ENCODE data around the gene SDR39U1. TPM values are rescaled to one million over a fixed set of nuclear protein-coding genes. Genes with fewer than 3 reads are reported as not detected.

The SDR39U1 gene
- total RNA-seq, 2 experiments from 2014 or later = 71.7 to 74.7 TPM

DNA sequence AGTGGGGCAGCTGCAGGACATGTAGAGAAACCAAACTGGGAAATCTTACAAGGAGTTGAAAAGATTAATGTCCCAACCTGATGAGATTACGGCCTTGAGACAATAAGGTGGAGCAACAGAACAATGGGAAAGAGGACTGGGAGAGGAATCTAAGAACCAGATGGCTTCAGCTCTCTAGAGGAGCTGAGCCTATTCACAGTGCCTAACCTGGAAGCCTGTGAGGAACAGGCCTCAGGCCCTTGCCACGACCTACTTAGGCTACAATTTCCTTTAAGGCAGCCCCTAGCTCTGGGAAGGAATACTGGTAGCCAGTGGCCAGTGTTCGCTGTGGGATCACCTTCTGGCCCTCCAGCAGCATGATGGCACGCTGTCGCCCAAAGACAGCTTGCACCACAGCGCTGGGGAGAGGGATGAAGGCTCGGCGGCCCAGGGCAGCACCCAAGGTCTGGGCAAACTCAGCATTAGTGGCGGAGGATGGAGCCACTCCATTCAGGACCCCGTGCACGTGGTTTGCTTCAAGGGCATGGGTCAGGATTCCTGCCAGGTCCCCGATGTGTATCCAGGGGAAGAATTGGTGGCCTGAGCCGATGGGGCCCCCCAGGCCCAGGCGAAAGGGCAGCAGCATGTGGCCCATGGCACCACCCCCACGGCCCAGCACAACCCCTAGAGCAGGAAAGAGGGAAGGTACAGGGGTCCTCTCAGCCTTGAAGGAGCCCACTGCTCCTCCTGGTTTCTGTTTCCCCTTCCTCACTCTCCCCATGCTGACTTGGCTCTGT, 2.6 kb downstream of the SDR39U1 start:
- peak overlapping the region; percentile 26 for H3K27ac Mint-ChIP-seq
- TF ChIP-seq, protein P1, sequence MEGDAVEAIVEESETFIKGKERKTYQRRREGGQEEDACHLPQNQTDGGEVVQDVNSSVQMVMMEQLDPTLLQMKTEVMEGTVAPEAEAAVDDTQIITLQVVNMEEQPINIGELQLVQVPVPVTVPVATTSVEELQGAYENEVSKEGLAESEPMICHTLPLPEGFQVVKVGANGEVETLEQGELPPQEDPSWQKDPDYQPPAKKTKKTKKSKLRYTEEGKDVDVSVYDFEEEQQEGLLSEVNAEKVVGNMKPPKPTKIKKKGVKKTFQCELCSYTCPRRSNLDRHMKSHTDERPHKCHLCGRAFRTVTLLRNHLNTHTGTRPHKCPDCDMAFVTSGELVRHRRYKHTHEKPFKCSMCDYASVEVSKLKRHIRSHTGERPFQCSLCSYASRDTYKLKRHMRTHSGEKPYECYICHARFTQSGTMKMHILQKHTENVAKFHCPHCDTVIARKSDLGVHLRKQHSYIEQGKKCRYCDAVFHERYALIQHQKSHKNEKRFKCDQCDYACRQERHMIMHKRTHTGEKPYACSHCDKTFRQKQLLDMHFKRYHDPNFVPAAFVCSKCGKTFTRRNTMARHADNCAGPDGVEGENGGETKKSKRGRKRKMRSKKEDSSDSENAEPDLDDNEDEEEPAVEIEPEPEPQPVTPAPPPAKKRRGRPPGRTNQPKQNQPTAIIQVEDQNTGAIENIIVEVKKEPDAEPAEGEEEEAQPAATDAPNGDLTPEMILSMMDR (IDR thresholded peaks at IDR 0.05) = no peak
- intact Hi-C loops (cut with DNase I, micrococcal nuclease) = loop anchor here in 1 of 2 experiments (5.0 to 10.0 kb wide), 4 partner anchors 208 to 1135 kb away; partner anchors contain the start of genes AP1G2, BCL2L2, DCAF11 and GMPR2
- Histone ChIP-seq H3K4me3 (ENCODE audit: low read length) (no peak overlapping the region), H3K36me3 (ENCODE audit: insufficient read depth, low read length) (peaks cover 63% of the 10 kb centered on the region), H3K27ac (ENCODE audit: low read depth in 1 of 2, low read length in 2 of 2) (no peak overlapping the region), H3K4me1 (ENCODE audit: insufficient read depth, low read length) (peaks cover 46% of the 10 kb centered on the region), H3K27me3 (ENCODE audit: control insufficient read depth in 1 of 2, insufficient read depth in 2 of 2, low read length in 2 of 2) (no peaks in the 10 kb centered on the region), H3K9me3 (ENCODE audit: control insufficient read depth in 1 of 2, insufficient read depth in 1 of 2, low read length in 2 of 2) (no peaks in the 10 kb centered on the region)
- DNase-seq (peak in 1 of 14 experiments; percentile 25), ATAC-seq (ENCODE audit: poor library complexity) (no peak)
- POLR2A ChIA-PET = interaction anchor here (1.6 to 4.9 kb wide), 2 partner anchors 10 to 107 kb away, joined by 6 to 116 read pairs; partner anchors contain the start of genes CBLN3 and KHNYN
- CTCF ChIA-PET = interaction anchor here (1.1 kb wide), 1 partner anchor 107 kb away, joined by 3 read pairs; no protein-coding TSS in a partner anchor
- peak overlapping the region; percentile 82 for H3K4me3 Mint-ChIP-seq
- peaks cover 77% of the 10 kb centered on the region for H3K36me3 Mint-ChIP-seq (ENCODE audit: low read depth)
- H3K9me3 Mint-ChIP-seq = no peaks in the 10 kb centered on the region
- peaks cover 77% of the 10 kb centered on the region for H3K4me1 Mint-ChIP-seq (ENCODE audit: low read depth)
- no peaks in the 10 kb centered on the region for H3K27me3 Mint-ChIP-seq

DNA sequence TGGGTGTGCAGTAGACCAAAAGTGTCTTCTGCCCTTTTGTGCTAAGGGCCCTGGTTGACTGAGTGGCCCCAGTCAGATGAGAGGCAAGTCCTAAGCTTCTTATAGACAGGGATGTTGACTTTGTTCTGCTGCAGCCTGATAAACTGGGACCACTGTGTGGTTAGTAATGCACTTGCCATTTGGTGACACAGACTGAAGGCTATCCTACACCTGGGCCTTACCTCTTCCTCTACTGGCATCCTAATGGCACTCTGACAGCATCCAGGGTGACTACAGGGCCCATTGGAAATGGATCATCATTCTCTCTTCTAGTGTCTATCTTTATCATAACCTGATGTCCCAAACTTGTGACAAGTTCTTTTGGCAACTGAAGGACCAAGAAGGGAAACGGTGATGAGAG, 3.3 kb downstream of the SDR39U1 start:
- no peaks in the 10 kb centered on the region for H3K27me3 ChIP-seq (ENCODE audit: control insufficient read depth in 1 of 2, insufficient read depth in 2 of 2, low read length in 2 of 2)
- Mint-ChIP-seq H3K27ac (peak overlapping the region; percentile 26), H3K27me3 (no peaks in the 10 kb centered on the region), H3K36me3 (ENCODE audit: low read depth) (peaks cover 85% of the 10 kb centered on the region), H3K4me1 (ENCODE audit: low read depth) (peaks cover 82% of the 10 kb centered on the region), H3K9me3 (no peaks in the 10 kb centered on the region), H3K4me3 (peak overlapping the region; percentile 82)
- H3K36me3 ChIP-seq (ENCODE audit: insufficient read depth, low read length) = peaks cover 69% of the 10 kb centered on the region
- DNase-seq (no peak), ATAC-seq (ENCODE audit: poor library complexity) (no peak)
- H3K9me3 ChIP-seq (ENCODE audit: control insufficient read depth in 1 of 2, insufficient read depth in 1 of 2, low read length in 2 of 2) = no peaks in the 10 kb centered on the region
- TF ChIP-seq, protein P1 (IDR thresholded peaks at IDR 0.05) = no peak
- intact Hi-C loops (cut with DNase I, micrococcal nuclease) = loop anchor here in 1 of 2 experiments (10.0 kb wide), 1 partner anchor 324 kb away; the partner anchor contains the start of genes DCAF11 and NRL
- no peak overlapping the region for H3K27ac ChIP-seq (ENCODE audit: low read depth in 1 of 2, low read length in 2 of 2)
- CTCF ChIA-PET = interaction anchor here (1.1 kb wide), 1 partner anchor 106 kb away, joined by 3 read pairs; no protein-coding TSS in a partner anchor
- H3K4me3 ChIP-seq (ENCODE audit: low read length) = no peak overlapping the region
- POLR2A ChIA-PET = interaction anchor here (0.7 to 4.9 kb wide), 4 partner anchors 9 to 127 kb away, joined by 3 to 116 read pairs (median 4); partner anchors contain the start of genes CBLN3 and KHNYN
- peaks cover 46% of the 10 kb centered on the region for H3K4me1 ChIP-seq (ENCODE audit: insufficient read depth, low read length)

DNA sequence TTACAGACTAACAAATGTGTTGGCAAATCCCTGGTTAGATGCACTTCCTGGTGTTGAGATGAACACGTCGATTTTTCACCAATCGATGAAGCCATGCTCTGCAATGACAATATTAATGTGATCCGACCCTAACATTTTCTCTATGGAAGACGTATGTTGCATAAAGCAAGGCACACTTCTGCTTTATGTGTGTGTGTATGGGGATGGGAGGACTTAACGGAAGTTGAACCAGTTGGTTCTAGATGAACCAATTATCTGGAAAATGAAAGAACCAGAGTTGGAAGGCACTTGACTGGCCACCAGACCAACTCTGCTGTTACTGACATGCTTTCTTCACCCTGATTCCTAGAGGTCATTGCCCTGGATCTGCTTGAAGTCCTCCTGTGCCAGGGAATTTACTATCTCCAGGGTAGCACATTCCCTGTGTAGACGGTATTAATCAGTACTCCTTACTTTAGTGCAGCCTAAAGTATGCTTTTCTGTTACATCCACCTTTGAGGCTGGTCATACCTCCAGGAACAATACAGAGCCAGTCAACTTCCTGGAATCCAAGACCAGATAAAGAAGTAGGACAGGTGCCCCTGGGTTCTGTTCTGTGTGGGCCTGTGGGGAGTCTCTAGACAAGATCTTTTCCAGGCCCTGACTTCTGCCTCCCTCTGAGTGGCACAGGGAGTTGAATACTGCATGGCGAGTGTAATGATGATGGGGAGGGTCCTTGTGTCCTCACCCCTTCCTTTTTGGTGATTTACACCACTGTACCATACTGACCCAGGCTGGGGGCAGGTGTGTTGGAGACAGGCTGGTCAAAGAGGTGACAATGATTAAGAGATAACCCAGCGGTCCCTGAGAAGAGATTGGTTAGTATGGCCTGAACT, 4.1 kb downstream of the SDR39U1 start:
- DNase-seq = no peak

More for the DNA sequence above, 4.1 kb downstream of the SDR39U1 start:
- Histone ChIP-seq H3K9me3 (ENCODE audit: control insufficient read depth in 1 of 2, insufficient read depth in 1 of 2, low read length in 2 of 2) (no peaks in the 10 kb centered on the region), H3K27ac (ENCODE audit: low read depth in 1 of 2, low read length in 2 of 2) (no peak overlapping the region), H3K36me3 (ENCODE audit: insufficient read depth, low read length) (peaks cover 76% of the 10 kb centered on the region), H3K4me3 (ENCODE audit: low read length) (no peak overlapping the region), H3K4me1 (ENCODE audit: insufficient read depth, low read length) (peaks cover 44% of the 10 kb centered on the region), H3K27me3 (ENCODE audit: control insufficient read depth in 1 of 2, insufficient read depth in 2 of 2, low read length in 2 of 2) (no peaks in the 10 kb centered on the region)
- TF ChIP-seq, protein P1 (IDR thresholded peaks at IDR 0.05) = no peak
- H3K4me3 Mint-ChIP-seq = peak overlapping the region; percentile 64
- peaks cover 92% of the 10 kb centered on the region for H3K36me3 Mint-ChIP-seq (ENCODE audit: low read depth)
- H3K27ac Mint-ChIP-seq = peak overlapping the region; percentile 26
- no peaks in the 10 kb centered on the region for H3K9me3 Mint-ChIP-seq
- intact Hi-C loops (cut with DNase I, micrococcal nuclease) = loop anchor here in 1 of 2 experiments (10.0 kb wide), 1 partner anchor 324 kb away; the partner anchor contains the start of genes DCAF11 and NRL
- no peak for ATAC-seq (ENCODE audit: poor library complexity)
- no peaks in the 10 kb centered on the region for H3K27me3 Mint-ChIP-seq
- H3K4me1 Mint-ChIP-seq (ENCODE audit: low read depth) = peaks cover 82% of the 10 kb centered on the region
- ChIA-PET POLR2A (interaction anchor here (0.7 to 10.8 kb wide), 3 partner anchors 101 to 126 kb away, joined by 3 to 270 read pairs (median 3); partner anchors contain the start of genes ADCY4 and RIPK3), CTCF (interaction anchor here (2.7 to 3.6 kb wide), 4 partner anchors 73 to 196 kb away, joined by 11 to 64 read pairs (median 19); partner anchors contain the start of genes ADCY4 and TINF2)
